Right cardiac atrium (tissue), 5 donors: Measurements from ENCODE around the gene PRL. TPM values are rescaled to one million over a fixed set of nuclear protein-coding genes. Genes with fewer than 3 reads are reported as not detected.

ENCODE experiments used
- ATAC-seq, 2 donors: fragments of 200-7000 bp; cut with Tn5 transposase; one replicate each; pipeline versions ENCODE4 v1.8.0 to v1.9.1; 2020; ENCODE audit warnings: moderate library complexity in 2 of 2, mild to moderate bottlenecking in 1 of 2
- DNase-seq, 3 donors: peaks; one replicate each; pipeline ENCODE4 v3.0.0-alpha.2; 2020
- H3K27ac ChIP-seq: one replicate; pipeline ENCODE4 v1.5.1; 2013; ENCODE audit warnings: mild to moderate bottlenecking, low read length, control low read depth, moderate library complexity
- H3K27me3 ChIP-seq: one replicate; pipeline ENCODE4 v1.6.1; 2013; ENCODE audit not compliant: control insufficient read depth, insufficient read depth
- H3K4me1 ChIP-seq: one replicate; pipeline ENCODE4 v1.6.1; 2013; ENCODE audit warnings: low read length; ENCODE audit not compliant: control insufficient read depth, insufficient read depth
- H3K4me3 ChIP-seq: one replicate; pipeline ENCODE4 v1.5.1; 2013; ENCODE audit warnings: low read length, control low read depth
- H3K9me3 ChIP-seq: one replicate; pipeline ENCODE4 v1.6.1; 2013; ENCODE audit warnings: low read length; ENCODE audit not compliant: control insufficient read depth
- WGBS: extraction: QIAGEN DNeasy Blood & Tissue Kit; methylation state at CpG from one replicate; pipeline ENCODE4 v1.1.7; 2013; 5-methylcytosine and 5-hydroxymethylcytosine counted together
- intact Hi-C, 4 donors: fragments of 100-400 bp; cut with DNase I; formaldehyde crosslinking; loops; one replicate each; pipeline versions ENCODE4 v1.11.0 to v1.14.0; 2022 to 2023
- polyA plus RNA-seq: library from polyadenylated mRNA; stranded (reverse); fragments of 200-250 nt; gene quantifications from one replicate; pipeline ENCODE4 v1.2.3, GENCODE V29; 2013
- total RNA-seq, 4 donors: library from RNA; stranded (reverse); fragmentation: NEBNext Ultra II Directional; extraction: Animal tissue kit (Norgen Biotek cat#: 25700); gene quantifications; one replicate each; pipeline ENCODE4 v1.2.1, GENCODE V29; 2021
- donor health status: healthy with polysubstance abuse.
- donor health status: DM: no; HTN: yes; CAD: no.
- donor health status: DM: no; HTN: no; CAD: no.
- donor health status: DM: no; HTN: yes; CAD: no; lungs with severe emphysema.
- donor health status: DM: yes; HTN: yes; CAD: no.

PRL gene
- total and polyA plus RNA-seq, 5 donors = not detected

DNA sequence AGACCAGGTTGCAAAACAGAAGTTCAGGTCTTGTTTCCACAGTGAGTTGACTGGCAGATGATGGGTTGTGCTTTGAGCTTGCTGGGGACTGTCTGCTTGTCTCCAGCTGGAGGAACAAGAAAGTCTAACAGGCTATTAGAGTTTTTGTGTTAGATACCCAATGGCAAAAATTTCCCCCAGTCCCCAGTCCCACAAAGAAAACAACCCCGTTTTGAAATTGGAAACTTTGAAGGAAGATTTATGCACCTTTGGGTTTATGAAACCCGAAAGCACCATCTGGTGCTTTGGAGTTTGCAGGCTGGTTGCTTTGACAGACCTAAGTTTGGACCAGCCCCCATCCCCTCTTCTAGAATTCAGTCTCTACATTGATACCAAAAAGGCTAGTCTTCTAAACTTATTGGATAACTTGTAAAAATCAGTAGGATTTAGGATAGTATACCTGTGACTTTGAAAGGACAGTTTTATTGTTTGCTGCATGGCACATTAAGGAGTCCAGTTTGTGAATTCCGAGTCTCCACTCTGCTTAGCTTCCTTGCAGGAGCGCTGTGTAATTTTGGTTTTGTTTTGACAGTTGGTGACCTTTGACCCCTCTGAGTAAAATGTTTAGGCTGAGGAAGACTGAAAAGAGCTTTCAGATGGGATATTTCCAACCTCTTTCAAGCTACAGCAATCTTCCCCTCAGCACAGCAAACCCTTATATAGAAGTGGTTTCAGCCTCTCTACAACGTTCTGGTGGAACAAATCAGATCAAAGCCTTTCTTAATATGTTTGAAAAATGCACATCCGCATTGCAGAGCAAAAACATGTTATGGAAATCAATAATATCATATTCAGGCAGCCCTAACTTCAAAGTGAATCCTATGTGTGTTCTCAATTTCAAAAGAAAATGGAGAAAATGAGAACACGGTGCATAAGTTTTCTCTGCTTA is 25.5 kb upstream of the PRL start:
- no peaks in the 10 kb centered on the region for H3K27me3 ChIP-seq
- H3K4me3 ChIP-seq = no peak overlapping the region
- no peaks in the 10 kb centered on the region for H3K4me1 ChIP-seq
- H3K27ac ChIP-seq = no peak overlapping the region
- DNase-seq (no peak), ATAC-seq (no peak)
- WGBS = 80% methylated on average over 7 of the region's 7 CpGs
- intact Hi-C loops = no loop called here
- no peaks in the 10 kb centered on the region for H3K9me3 ChIP-seq

- no peak overlapping the region for H3K27ac ChIP-seq
- H3K27me3 ChIP-seq = no peaks in the 10 kb centered on the region
- H3K9me3 ChIP-seq = no peaks in the 10 kb centered on the region
- no peak overlapping the region for H3K4me3 ChIP-seq
- DNase-seq (no peak), ATAC-seq (no peak)
- 59% methylated on average over 1 of the region's 1 CpG for WGBS
- H3K4me1 ChIP-seq = no peaks in the 10 kb centered on the region
- intact Hi-C loops = no loop called here
These were observed 23.9 kb upstream of the PRL start for GRCh38 chr6:22320750-22321149.

GRCh38 chr6:22318404-22318803 is 21.6 kb upstream of the PRL start:
- Histone ChIP-seq H3K27me3 (no peaks in the 10 kb centered on the region), H3K9me3 (no peaks in the 10 kb centered on the region), H3K4me1 (no peaks in the 10 kb centered on the region), H3K27ac (no peak overlapping the region), H3K4me3 (no peak overlapping the region)
- intact Hi-C loops = no loop called here
- no peak for ATAC-seq
- WGBS = 89% methylated on average over 22 of the region's 22 CpGs
- peak in 2 of 3 donors; percentile 22 to 37 for DNase-seq

DNA sequence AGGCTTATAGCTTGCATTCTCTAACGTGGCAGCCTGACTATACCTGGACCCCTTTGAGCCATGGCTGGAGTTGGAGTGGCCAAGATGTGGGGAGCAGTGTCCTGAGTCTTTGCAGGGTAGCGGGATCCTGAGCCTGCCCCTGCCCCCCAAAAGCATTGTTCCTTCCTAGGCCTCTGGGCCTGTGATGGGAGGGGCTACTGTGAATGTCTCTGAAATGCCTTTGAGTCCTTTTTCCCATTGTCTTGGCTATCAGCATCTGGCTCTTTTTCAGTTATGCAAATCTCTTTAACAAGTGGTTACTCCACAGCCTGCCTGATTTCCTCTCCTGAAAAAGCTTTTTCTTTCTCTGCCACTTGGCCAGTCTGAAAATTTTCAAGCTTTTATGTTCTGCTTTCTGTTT is 17.0 kb upstream of the PRL start:
- no peak for DNase-seq
- ATAC-seq = no peak
- 91% methylated on average over 2 of the region's 2 CpGs for WGBS
- Histone ChIP-seq H3K27ac (no peak overlapping the region), H3K4me3 (no peak overlapping the region), H3K27me3 (no peaks in the 10 kb centered on the region), H3K9me3 (no peaks in the 10 kb centered on the region), H3K4me1 (no peaks in the 10 kb centered on the region)
- intact Hi-C loops = no loop called here

GRCh38 chr6:22308939-22309338 is 12.1 kb upstream of the PRL start:
- Histone ChIP-seq H3K4me3 (no peak overlapping the region), H3K27me3 (no peaks in the 10 kb centered on the region), H3K4me1 (no peaks in the 10 kb centered on the region), H3K9me3 (no peaks in the 10 kb centered on the region), H3K27ac (no peak overlapping the region)
- no peak for ATAC-seq
- DNase-seq = no peak
- intact Hi-C loops = no loop called here
- 90% methylated on average over 2 of the region's 2 CpGs for WGBS

DNA sequence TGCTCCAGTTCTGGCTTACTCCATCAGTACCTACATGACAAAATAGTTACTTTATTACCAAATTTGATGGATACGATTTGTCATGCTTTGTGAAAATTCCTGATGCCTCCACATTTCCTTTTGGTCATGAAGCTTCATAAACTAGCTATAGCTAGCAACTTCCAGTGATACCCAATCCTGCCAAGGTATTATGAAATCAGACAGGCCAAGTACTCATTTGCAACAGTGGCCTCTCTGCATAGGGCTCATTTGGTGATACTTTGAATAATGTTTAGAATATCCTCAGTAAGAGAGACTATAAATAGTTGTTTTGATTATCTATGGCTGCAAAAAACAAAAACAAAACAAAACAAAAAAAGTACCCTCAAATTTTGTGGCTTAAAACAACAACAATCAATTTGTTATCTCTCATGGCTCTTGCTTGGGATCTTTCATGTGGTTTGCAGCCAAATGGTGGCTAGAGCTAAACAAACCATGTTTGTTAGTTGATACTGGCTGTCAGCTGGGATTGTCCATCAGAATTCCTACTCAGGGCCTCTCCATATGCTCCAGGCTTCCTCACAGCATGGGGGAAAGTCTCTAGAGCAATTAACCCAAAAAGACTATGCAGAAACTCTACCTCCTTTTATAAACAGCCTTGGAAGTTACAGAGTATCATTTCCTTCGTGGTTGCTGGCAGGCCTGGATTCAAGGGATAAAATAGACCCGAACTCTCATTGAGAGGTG is 10.1 kb upstream of the PRL start:
- WGBS = 83% methylated on average over 3 of the region's 3 CpGs
- H3K4me1 ChIP-seq = no peaks in the 10 kb centered on the region
- H3K4me3 ChIP-seq = no peak overlapping the region
- no peaks in the 10 kb centered on the region for H3K27me3 ChIP-seq
- intact Hi-C loops = no loop called here
- H3K27ac ChIP-seq = no peak overlapping the region
- no peaks in the 10 kb centered on the region for H3K9me3 ChIP-seq
- DNase-seq = no peak
- no peak for ATAC-seq

DNA sequence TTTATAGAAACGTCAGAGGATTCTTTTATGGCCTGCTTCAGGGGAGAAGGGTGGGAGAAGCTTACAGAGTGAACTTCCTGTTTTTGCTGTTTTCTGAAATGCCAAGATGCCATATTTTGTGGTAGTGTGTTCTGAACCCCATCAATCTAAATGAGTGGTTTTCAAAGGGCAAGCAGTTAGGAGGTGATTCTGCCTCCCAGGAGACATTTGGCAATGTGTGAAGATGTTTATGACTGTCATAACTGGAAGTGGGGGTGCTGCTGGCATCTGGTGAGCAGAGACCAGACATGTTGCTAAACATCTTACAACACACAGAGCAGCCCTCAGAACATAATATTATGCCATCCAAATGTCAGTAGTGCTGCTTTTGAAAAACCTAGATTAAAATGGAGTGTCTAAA is 6.0 kb upstream of the PRL start:
- Histone ChIP-seq H3K9me3 (no peaks in the 10 kb centered on the region), H3K4me3 (no peak overlapping the region), H3K4me1 (no peaks in the 10 kb centered on the region), H3K27ac (no peak overlapping the region), H3K27me3 (no peaks in the 10 kb centered on the region)
- WGBS = 56% methylated on average over 1 of the region's 1 CpG
- ATAC-seq (no peak), DNase-seq (no peak)
- intact Hi-C loops = no loop called here

- 75% methylated on average over 4 of the region's 4 CpGs for WGBS
- H3K4me1 ChIP-seq = no peaks in the 10 kb centered on the region
- H3K9me3 ChIP-seq = no peaks in the 10 kb centered on the region
- H3K4me3 ChIP-seq = no peak overlapping the region
- no peak for ATAC-seq
- DNase-seq = no peak
- intact Hi-C loops = no loop called here
- H3K27me3 ChIP-seq = no peaks in the 10 kb centered on the region
- no peak overlapping the region for H3K27ac ChIP-seq
These were observed 3.6 kb upstream of the PRL start for GRCh38 chr6:22300273-22300998.

DNA sequence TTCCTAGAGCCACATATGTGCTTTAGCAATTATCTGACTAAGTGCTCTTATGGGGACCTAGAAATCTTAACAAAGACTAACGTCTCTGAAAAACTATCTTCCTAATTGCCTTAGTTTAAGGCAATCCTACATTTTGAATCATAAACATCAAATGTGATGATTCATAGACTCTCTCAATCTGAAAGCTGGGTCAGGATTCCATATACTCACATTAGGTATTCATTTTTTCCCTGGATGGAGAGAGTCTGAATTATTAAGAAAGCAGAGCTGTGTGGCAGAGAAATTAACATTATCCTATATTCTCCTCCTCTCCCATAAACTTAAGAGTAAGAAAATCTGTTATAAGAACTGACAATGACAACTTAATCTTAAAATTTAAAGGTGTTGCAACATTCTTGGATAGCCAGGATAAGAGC is 1.6 kb upstream of the PRL start:
- ATAC-seq (no peak), DNase-seq (no peak)
- no peak overlapping the region for H3K4me3 ChIP-seq
- H3K27me3 ChIP-seq = no peaks in the 10 kb centered on the region
- no peak overlapping the region for H3K27ac ChIP-seq
- no peaks in the 10 kb centered on the region for H3K4me1 ChIP-seq
- 95% methylated on average over 1 of the region's 1 CpG for WGBS
- intact Hi-C loops = no loop called here
- no peaks in the 10 kb centered on the region for H3K9me3 ChIP-seq

DNA sequence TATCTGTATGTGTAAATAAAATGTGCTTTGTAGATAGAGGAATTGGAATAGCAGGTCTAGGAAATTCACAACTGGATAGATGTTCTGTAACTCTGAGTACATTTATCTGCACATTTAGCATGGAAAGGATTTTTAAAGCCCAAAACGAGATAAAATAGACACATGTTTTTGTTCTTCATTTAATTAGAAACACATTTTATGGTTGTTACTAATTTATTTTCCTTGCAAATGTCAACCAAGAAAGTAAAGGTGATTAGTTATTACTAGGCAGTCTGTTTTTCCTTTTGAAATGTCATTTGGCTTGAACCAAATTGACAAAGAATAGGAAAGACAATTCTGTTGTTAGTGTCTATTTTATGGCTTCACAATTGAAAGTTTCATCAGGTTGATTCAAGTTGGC is 769 bp downstream of the PRL start:
- Histone ChIP-seq H3K27ac (no peak overlapping the region), H3K4me1 (no peaks in the 10 kb centered on the region), H3K4me3 (no peak overlapping the region), H3K9me3 (no peaks in the 10 kb centered on the region), H3K27me3 (no peaks in the 10 kb centered on the region)
- no peak for ATAC-seq
- intact Hi-C loops = no loop called here
- DNase-seq = no peak
- WGBS = 78% methylated on average over 1 of the region's 1 CpG

- no peaks in the 10 kb centered on the region for H3K27me3 ChIP-seq
- H3K9me3 ChIP-seq = no peaks in the 10 kb centered on the region
- no peak overlapping the region for H3K4me3 ChIP-seq
- no peak overlapping the region for H3K27ac ChIP-seq
- no peaks in the 10 kb centered on the region for H3K4me1 ChIP-seq
- intact Hi-C loops = no loop called here
- DNase-seq (no peak), ATAC-seq (no peak)
- 84% methylated on average over 9 of the region's 9 CpGs for WGBS
These were observed 1.7 kb downstream of the PRL start for GRCh38 chr6:22295145-22295544.
